ENCODE measurements around the gene LDLR. TPM values are rescaled to one million over a fixed set of nuclear protein-coding genes. Genes with fewer than 3 reads are reported as not detected.

LDLR gene
- total and polyA plus RNA-seq, 2 of the 4 experiments (the other 2 are of a cell fraction) = 45.2 to 53.8 TPM

DNA sequence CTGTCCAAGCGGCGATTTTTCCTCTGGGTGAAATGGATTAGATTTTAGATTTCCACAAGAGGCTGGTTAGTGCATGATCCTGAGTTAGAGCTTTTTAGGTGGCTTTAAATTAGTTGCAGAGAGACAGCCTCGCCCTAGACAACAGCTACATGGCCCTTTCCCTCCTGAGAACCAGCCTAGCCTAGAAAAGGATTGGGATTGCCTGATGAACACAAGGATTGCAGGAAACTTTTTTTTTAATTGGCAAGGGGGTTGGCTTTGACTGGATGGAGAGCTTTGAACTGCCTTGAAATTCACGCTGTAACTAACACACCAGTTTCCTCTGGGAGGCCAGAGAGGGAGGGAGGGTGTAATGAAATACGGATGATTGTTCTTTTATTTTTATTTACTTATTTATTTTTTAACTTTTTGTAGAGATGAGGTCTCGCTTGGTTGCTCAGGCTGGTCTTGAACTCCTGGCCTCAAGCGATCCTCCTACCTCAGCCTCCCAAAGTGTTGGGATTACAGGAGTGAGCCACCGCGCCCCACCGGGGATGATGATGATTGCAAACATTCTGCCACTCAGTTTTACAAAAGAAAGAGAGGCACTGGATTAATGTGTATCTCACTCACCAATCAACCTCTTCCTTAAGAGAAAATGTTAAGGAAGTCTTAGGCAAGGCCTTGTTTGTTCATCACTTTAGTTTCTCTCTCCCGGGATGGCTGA, 1.9 kb downstream of the LDLR start:
- Histone ChIP-seq H3K14ac (replicated peaks; ENCODE audit: low read depth, low read length) (peak overlapping the region; percentile 88), H3K9ac (ENCODE audit: low read depth, low read length) (peak overlapping the region; percentile 90), H3K4me1 (ENCODE audit: control insufficient read depth, insufficient read depth, low read length) (peaks cover 12% of the 10 kb centered on the region), H2BK20ac (ENCODE audit: low read depth, low read length) (peak overlapping the region; percentile 76), H3K23ac (ENCODE audit: low read depth, low read length) (peak overlapping the region; percentile 98), H4K8ac (ENCODE audit: low read depth in 2 of 2, low read length in 2 of 2) (peak overlapping the region; percentile 7 to 68), H3K18ac (ENCODE audit: low read depth, low read length) (peak overlapping the region; percentile 85), H3K56ac (ENCODE audit: extremely low read depth, insufficient read depth, low read length) (peak overlapping the region; percentile 96), H3K9me3 (ENCODE audit: control insufficient read depth, insufficient read depth, low read length) (no peaks in the 10 kb centered on the region), H3K9me1 (ENCODE audit: insufficient read depth, low read length) (peaks cover 15% of the 10 kb centered on the region), H2BK15ac (ENCODE audit: low read depth, low read length) (peak overlapping the region; percentile 90; the same call in 2 of the 3 replicates), H2AK9ac (replicated peaks; ENCODE audit: low read depth, low read length, poor library complexity) (peak overlapping the region; percentile 99), H2BK5ac (ENCODE audit: low read depth, low read length, poor library complexity, severe bottlenecking) (peak overlapping the region; percentile 94), H3K4ac (ENCODE audit: low read depth, low read length) (peak overlapping the region; percentile 90), H4K91ac (ENCODE audit: insufficient read depth, low read depth, low read length) (peak overlapping the region; percentile 94), H3K4me3 (ENCODE audit: insufficient read depth, low read depth, low read length) (peak overlapping the region; percentile 73), H3K27me3 (ENCODE audit: control insufficient read depth, insufficient read depth, low read length) (no peaks in the 10 kb centered on the region), H2AFZ (replicated peaks; ENCODE audit: low read length, poor library complexity) (no peak overlapping the region), H2BK120ac (ENCODE audit: low read depth, low read length) (peak overlapping the region; percentile 87), H2AK5ac (ENCODE audit: low read depth, low read length) (peak overlapping the region; percentile 96), H4K20me1 (ENCODE audit: insufficient read depth, low read length) (peaks cover 48% of the 10 kb centered on the region; the same call in 1 of the 2 replicates), H3K79me1 (ENCODE audit: low read depth in 1 of 2, low read length in 2 of 2) (peaks cover 12 to 72% of the 10 kb centered on the region in 2 experiments), H3K4me2 (ENCODE audit: low read depth, low read length) (peak overlapping the region; percentile 95), H4K5ac (ENCODE audit: low read depth, low read length) (peak overlapping the region; percentile 72), H3K27ac (ENCODE audit: insufficient read depth, low read length) (peak overlapping the region; percentile 96), H3K36me3 (ENCODE audit: control insufficient read depth, insufficient read depth, low read length) (peaks cover 8% of the 10 kb centered on the region)
- dilution Hi-C loops (cut with HindIII; ENCODE audit: low sequenced_read_pairs, unreplicated experiment) = no loop called here
- intact Hi-C loops (cut with micrococcal nuclease) = no loop called here
- ChIA-PET CTCF (interaction anchor here (0.6 to 1.0 kb wide), 3 partner anchors 55 to 155 kb away, joined by 3 to 4 read pairs (median 3); no protein-coding TSS in a partner anchor), POLR2A (ENCODE audit: unreplicated experiment) (no interaction called here)
- WGBS, 2 experiments (ENCODE audit: extremely low coverage in 2 of 2, insufficient read length in 1 of 2) = no CpG with 5 or more reads among the region's 11 CpGs
- ATAC-seq (ENCODE audit: low read depth) (no peak), DNase-seq (no peak)
- TF ChIP-seq, protein P1, sequence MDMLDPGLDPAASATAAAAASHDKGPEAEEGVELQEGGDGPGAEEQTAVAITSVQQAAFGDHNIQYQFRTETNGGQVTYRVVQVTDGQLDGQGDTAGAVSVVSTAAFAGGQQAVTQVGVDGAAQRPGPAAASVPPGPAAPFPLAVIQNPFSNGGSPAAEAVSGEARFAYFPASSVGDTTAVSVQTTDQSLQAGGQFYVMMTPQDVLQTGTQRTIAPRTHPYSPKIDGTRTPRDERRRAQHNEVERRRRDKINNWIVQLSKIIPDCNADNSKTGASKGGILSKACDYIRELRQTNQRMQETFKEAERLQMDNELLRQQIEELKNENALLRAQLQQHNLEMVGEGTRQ (IDR thresholded peaks at IDR 0.05; ENCODE audit: low read depth, low read length) = no peak
- peak; percentile 52 for TF ChIP-seq CEBPB (IDR thresholded peaks at IDR 0.05; ENCODE audit: low read depth, low read length)
- in situ Hi-C loops (cut with MboI; ENCODE audit: low sequenced_read_pairs) = no loop called here
- BruUV-seq (replicated peaks) = TSS peak; percentile 37
